NCI-H524 treated with DMSO at 0.1 percent for 48 hours (cell line): ENCODE results near the gene SLX4IP.

Experiments
- DNase-seq: peaks from one replicate; lab custom pipeline; 2025; lab: John Stamatoyannopoulos, UW

Gene SLX4IP

GRCh38 chr20:10634683-10635411 lies 199.7 kb downstream of the SLX4IP start:
- DNase-seq = no peak

- no peak for DNase-seq
Observed at GRCh38 chr20:10635476-10636208, 200.5 kb downstream of the SLX4IP start.

- no peak for DNase-seq
Observed at GRCh38 chr20:10636326-10636818, 201.3 kb downstream of the SLX4IP start.

GRCh38 chr20:10637031-10637559 lies 202.0 kb downstream of the SLX4IP start:
- no peak for DNase-seq

GRCh38 chr20:10637563-10637962 lies 202.5 kb downstream of the SLX4IP start:
- DNase-seq = no peak

- no peak for DNase-seq
Observed at GRCh38 chr20:10639077-10639736, 204.1 kb downstream of the SLX4IP start.

GRCh38 chr20:10639737-10640556 lies 204.8 kb downstream of the SLX4IP start:
- no peak for DNase-seq

GRCh38 chr20:10640897-10641296 lies 205.8 kb downstream of the SLX4IP start:
- DNase-seq = no peak

GRCh38 chr20:10641467-10641866 lies 206.4 kb downstream of the SLX4IP start:
- DNase-seq = no peak

GRCh38 chr20:10641893-10642292 lies 206.8 kb downstream of the SLX4IP start:
- no peak for DNase-seq

- no peak for DNase-seq
Observed at GRCh38 chr20:10642856-10643559, 207.9 kb downstream of the SLX4IP start.

- DNase-seq = no peak
Observed at GRCh38 chr20:10643560-10643873, 208.4 kb downstream of the SLX4IP start.

GRCh38 chr20:10644458-10645204 lies 209.5 kb downstream of the SLX4IP start:
- peak; percentile 27 for DNase-seq

- no peak for DNase-seq
Observed at GRCh38 chr20:10645205-10645570, 210.1 kb downstream of the SLX4IP start.

GRCh38 chr20:10646006-10646405 lies 210.9 kb downstream of the SLX4IP start:
- no peak for DNase-seq

- no peak for DNase-seq
Observed at GRCh38 chr20:10646886-10647420, 211.8 kb downstream of the SLX4IP start.

GRCh38 chr20:10647471-10647870 lies 212.4 kb downstream of the SLX4IP start:
- DNase-seq = no peak

- no peak for DNase-seq
Observed at GRCh38 chr20:10647909-10648308, 212.8 kb downstream of the SLX4IP start.

GRCh38 chr20:10648651-10649050 lies 213.5 kb downstream of the SLX4IP start:
- no peak for DNase-seq

- DNase-seq = no peak
Observed at GRCh38 chr20:10649080-10649796, 214.1 kb downstream of the SLX4IP start.
